ENCODE measurements around the gene KLF3. TPM values are rescaled to one million over a fixed set of nuclear protein-coding genes. Genes with fewer than 3 reads are reported as not detected.

The KLF3 gene
- total RNA-seq, 1 experiment from 2014 or later, result 16.8 TPM

- H3K4me1 Mint-ChIP-seq, result peaks cover 81% of the 10 kb centered on the region
- H3K9me3 Mint-ChIP-seq, result no peaks in the 10 kb centered on the region
- no peak for TF ChIP-seq CREM (CRISPR knock-in tag; IDR thresholded peaks at IDR 0.05)
- TF ChIP-seq, protein P1, sequence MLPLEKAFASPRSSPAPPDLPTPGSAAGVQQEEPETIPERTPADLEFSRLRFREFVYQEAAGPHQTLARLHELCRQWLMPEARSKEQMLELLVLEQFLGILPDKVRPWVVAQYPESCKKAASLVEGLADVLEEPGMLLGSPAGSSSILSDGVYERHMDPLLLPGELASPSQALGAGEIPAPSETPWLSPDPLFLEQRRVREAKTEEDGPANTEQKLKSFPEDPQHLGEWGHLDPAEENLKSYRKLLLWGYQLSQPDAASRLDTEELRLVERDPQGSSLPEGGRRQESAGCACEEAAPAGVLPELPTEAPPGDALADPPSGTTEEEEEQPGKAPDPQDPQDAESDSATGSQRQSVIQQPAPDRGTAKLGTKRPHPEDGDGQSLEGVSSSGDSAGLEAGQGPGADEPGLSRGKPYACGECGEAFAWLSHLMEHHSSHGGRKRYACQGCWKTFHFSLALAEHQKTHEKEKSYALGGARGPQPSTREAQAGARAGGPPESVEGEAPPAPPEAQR (CRISPR knock-in tag; IDR thresholded peaks at IDR 0.05), result no peak
- no peak for TF ChIP-seq ETV6 (CRISPR knock-in tag; IDR thresholded peaks at IDR 0.05)
- TF ChIP-seq, protein P2, sequence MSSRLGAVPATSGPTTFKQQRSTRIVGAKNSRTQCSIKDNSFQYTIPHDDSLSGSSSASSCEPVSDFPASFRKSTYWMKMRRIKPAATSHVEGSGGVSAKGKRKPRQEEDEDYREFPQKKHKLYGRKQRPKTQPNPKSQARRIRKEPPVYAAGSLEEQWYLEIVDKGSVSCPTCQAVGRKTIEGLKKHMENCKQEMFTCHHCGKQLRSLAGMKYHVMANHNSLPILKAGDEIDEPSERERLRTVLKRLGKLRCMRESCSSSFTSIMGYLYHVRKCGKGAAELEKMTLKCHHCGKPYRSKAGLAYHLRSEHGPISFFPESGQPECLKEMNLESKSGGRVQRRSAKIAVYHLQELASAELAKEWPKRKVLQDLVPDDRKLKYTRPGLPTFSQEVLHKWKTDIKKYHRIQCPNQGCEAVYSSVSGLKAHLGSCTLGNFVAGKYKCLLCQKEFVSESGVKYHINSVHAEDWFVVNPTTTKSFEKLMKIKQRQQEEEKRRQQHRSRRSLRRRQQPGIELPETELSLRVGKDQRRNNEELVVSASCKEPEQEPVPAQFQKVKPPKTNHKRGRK (CRISPR knock-in tag; IDR thresholded peaks at IDR 0.05; ENCODE audit: borderline replicate concordance), result no peak
- TF ChIP-seq GABPB1 (CRISPR knock-in tag; IDR thresholded peaks at IDR 0.05), result no peak
- TF ChIP-seq NR2C2 (CRISPR knock-in tag; IDR thresholded peaks at IDR 0.05), result no peak
- TF ChIP-seq ESRRA (CRISPR knock-in tag; IDR thresholded peaks at IDR 0.05; ENCODE audit: borderline replicate concordance), result no peak
- TF ChIP-seq, protein P3, sequence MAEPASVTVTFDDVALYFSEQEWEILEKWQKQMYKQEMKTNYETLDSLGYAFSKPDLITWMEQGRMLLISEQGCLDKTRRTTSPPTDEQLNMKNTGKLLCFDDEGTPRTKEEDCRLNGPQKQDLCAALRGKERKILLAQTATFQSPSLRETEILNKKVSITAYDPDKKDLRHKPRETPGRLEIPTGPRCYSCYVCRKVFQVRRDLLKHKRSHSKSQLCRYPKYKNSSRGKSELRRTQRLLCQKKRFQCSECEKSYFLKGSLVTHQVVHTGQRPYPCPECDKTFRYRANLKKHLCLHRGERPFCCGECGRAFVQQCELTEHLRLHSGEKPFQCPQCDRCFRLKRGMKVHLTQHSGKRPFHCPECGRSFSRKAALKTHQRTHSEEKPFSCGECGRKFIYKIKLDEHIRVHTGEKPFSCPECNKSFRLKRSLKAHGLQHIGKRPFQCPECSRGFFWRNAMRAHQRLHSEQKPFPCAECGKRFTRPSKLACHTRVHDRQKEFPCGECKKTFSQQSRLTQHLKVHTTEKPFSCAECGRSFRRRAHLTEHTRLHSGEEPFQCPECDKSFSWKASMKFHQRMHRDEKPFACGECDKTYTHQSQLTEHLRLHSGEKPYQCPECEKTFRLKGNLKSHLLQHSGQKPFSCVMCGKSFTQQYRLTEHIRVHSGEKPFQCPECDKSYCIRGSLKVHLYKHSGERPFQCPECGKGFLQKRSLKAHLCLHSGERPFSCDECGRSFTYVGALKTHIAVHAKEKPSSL (CRISPR knock-in tag; conservative IDR thresholded peaks at IDR 0.05), result no peak
- TF ChIP-seq, protein P4, sequence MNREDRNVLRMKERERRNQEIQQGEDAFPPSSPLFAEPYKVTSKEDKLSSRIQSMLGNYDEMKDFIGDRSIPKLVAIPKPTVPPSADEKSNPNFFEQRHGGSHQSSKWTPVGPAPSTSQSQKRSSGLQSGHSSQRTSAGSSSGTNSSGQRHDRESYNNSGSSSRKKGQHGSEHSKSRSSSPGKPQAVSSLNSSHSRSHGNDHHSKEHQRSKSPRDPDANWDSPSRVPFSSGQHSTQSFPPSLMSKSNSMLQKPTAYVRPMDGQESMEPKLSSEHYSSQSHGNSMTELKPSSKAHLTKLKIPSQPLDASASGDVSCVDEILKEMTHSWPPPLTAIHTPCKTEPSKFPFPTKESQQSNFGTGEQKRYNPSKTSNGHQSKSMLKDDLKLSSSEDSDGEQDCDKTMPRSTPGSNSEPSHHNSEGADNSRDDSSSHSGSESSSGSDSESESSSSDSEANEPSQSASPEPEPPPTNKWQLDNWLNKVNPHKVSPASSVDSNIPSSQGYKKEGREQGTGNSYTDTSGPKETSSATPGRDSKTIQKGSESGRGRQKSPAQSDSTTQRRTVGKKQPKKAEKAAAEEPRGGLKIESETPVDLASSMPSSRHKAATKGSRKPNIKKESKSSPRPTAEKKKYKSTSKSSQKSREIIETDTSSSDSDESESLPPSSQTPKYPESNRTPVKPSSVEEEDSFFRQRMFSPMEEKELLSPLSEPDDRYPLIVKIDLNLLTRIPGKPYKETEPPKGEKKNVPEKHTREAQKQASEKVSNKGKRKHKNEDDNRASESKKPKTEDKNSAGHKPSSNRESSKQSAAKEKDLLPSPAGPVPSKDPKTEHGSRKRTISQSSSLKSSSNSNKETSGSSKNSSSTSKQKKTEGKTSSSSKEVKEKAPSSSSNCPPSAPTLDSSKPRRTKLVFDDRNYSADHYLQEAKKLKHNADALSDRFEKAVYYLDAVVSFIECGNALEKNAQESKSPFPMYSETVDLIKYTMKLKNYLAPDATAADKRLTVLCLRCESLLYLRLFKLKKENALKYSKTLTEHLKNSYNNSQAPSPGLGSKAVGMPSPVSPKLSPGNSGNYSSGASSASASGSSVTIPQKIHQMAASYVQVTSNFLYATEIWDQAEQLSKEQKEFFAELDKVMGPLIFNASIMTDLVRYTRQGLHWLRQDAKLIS (CRISPR knock-in tag; IDR thresholded peaks at IDR 0.05; ENCODE audit: borderline replicate concordance), result no peak
- TF ChIP-seq CREB1 (CRISPR knock-in tag; IDR thresholded peaks at IDR 0.05), result no peak
- no peak for TF ChIP-seq FOXK1 (CRISPR knock-in tag; IDR thresholded peaks at IDR 0.05)
- TF ChIP-seq GRHL2 (CRISPR knock-in tag; IDR thresholded peaks at IDR 0.05; ENCODE audit: insufficient replicate concordance, severe bottlenecking), result no peak
- no peak for TF ChIP-seq NR3C1 (CRISPR knock-in tag; conservative IDR thresholded peaks at IDR 0.05; ENCODE audit: low read depth)
- TF ChIP-seq ZNF121 (CRISPR knock-in tag; IDR thresholded peaks at IDR 0.05), result no peak
- no peak for TF ChIP-seq HMGA2 (CRISPR knock-in tag; IDR thresholded peaks at IDR 0.05)
- TF ChIP-seq E2F5 (CRISPR knock-in tag; IDR thresholded peaks at IDR 0.05), result no peak
- TF ChIP-seq TCF7 (CRISPR knock-in tag; IDR thresholded peaks at IDR 0.05; ENCODE audit: low read depth), result no peak
- TF ChIP-seq TP53 (CRISPR knock-in tag; IDR thresholded peaks at IDR 0.05), result no peak
- no peak for DNase-seq (ENCODE audit: low spot score)
- POLR2A ChIA-PET, result interaction anchor here (0.8 to 1.0 kb wide), 2 partner anchors 344 to 353 kb away, joined by 3 to 5 read pairs; no protein-coding TSS in a partner anchor
- H3K36me3 Mint-ChIP-seq, result no peaks in the 10 kb centered on the region
- no peaks in the 10 kb centered on the region for H3K27me3 Mint-ChIP-seq (ENCODE audit: low read depth)
- CTCF ChIA-PET, result interaction anchor here (0.7 to 1.5 kb wide), 4 partner anchors 223 to 604 kb away, joined by 3 to 8 read pairs (median 3); no protein-coding TSS in a partner anchor
- ATAC-seq, result no peak
- H3K4me3 Mint-ChIP-seq, result peak overlapping the region; percentile 44
- H3K27ac Mint-ChIP-seq, result peak overlapping the region; percentile 96
Observed at GRCh38 chr4:38672397-38673129, 8.6 kb downstream of the KLF3 start.

Measured in WTC11 (cell line).